ENCODE data around the gene GRM2.

DNA sequence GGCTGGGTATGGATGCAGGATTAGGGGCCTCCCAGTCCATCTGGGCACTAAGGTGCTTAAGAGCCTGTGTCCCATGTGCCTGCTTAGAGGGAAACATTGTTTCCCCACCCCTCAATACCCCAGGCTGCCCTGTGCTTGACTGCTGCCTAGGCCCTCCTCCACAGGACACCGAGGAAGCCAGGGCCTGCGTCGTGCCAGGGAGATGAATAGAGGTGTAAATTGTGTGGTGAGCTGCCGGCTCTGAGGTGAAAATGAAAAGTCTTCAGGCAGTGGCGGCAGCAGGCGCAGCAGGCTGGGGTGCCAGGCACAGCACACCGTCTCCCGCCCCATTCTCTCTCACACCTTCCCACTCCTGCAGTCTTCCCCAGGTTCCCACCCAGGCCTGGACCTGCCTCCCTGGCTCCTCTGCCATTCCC lies 13.9 kb upstream of the GRM2 start:
- TF ChIP-seq, protein P1, sequence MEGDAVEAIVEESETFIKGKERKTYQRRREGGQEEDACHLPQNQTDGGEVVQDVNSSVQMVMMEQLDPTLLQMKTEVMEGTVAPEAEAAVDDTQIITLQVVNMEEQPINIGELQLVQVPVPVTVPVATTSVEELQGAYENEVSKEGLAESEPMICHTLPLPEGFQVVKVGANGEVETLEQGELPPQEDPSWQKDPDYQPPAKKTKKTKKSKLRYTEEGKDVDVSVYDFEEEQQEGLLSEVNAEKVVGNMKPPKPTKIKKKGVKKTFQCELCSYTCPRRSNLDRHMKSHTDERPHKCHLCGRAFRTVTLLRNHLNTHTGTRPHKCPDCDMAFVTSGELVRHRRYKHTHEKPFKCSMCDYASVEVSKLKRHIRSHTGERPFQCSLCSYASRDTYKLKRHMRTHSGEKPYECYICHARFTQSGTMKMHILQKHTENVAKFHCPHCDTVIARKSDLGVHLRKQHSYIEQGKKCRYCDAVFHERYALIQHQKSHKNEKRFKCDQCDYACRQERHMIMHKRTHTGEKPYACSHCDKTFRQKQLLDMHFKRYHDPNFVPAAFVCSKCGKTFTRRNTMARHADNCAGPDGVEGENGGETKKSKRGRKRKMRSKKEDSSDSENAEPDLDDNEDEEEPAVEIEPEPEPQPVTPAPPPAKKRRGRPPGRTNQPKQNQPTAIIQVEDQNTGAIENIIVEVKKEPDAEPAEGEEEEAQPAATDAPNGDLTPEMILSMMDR (IDR thresholded peaks at IDR 0.05): no peak
- TF ChIP-seq POLR2A (IDR thresholded peaks at IDR 0.05): no peak

Data from tibial nerve (tissue), 3 donors.